Stimulated activated CD8-positive, alpha-beta memory T cell treated with anti-CD3 and anti-CD28 coated beads, Interleukin-4, amount 100 ng/mL, for 1 hour (primary cell): ENCODE data around the gene ATG4C.

Experiments
- DNase-seq, 2 donors: peaks; one replicate each; pipeline ENCODE4 v3.0.0-alpha.2; 2020; ENCODE audit warnings: low read depth in 2 of 2, low spot score in 1 of 2

ATG4C gene

DNA sequence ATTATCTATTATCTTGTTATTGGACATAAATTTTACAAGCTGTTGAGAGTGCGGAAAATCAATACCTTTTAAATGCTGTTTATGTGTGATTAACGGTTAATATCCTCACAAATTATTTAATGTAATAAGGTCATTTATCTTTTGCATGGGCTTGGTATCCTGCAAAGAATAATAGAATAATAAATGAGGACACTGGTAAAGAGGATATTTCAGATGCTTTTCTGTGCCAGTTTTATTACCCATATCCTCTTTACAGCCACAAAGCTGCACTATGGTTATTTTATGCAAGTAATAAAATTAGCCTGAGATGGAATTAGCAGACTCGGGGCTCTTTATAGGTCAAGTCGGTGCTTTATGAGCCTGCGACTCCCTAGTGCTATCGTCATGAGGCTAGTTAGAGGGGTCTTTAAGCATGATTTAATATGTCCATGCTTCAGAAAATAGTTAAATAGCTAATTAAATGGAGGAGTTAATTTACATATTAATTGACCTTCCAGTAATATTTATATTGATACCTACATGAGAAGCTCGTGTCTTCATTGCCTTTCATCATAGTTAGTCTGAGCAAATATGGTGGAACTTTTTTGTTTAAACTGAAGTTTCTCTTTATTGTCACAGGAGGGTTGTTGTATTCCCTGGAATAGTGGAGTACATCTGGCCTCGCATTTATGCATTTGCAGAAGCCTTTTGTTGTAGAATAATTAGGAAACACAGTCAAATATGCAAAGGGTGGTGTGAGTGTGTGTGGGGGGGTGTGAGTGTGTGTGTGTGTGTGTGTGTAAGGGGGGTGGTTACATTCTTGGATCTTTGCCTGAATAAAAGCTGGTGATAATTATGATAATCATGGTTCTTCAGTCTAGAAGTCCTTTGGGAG lies 120.3 kb downstream of the ATG4C start:
- DNase-seq, result no peak

DNA sequence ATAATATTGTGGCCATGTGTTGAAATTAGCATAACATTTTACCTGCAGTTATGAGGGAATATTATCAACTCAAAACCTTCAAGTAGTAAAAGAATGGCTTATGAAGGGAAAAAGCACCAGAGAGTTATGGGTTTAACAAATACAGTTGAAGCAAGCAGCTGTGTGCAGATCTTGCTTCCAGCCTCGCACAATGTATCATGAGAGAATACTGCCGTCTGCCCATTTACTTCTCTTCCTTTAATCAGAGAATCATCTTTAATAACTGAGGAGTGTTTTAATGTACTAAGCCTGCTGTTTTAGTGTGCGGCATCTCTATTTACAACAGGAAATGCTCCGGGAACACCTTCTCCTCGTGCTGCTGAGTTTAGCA lies 120.9 kb downstream of the ATG4C start:
- no peak for DNase-seq

- DNase-seq, result no peak
Observed at GRCh38 chr1:62905309-62905708, 121.4 kb downstream of the ATG4C start.

GRCh38 chr1:62905872-62906271 lies 121.9 kb downstream of the ATG4C start:
- DNase-seq, result no peak

DNA sequence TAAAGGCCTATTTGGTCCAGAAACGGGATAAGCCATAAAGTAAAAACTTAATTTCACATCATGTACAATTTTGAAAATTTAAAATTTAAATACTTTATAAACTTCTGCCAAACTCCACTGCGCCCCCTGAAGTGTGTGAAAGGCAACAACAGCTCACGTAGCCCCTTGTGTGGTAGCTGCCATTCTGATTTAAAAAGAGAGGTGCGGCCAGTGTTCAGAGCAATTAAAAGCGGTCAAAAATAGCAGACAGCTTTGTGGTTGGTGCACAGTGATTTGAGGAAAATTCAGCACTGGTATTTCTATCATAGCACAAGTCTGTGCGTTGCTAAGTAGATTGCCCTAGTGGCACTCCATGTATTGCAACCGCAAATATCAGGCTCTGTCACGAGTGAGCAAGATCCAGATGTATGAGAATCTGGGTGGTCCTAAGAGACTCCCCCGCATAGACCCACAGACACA lies 122.5 kb downstream of the ATG4C start:
- no peak for DNase-seq

GRCh38 chr1:62908168-62908695 lies 124.3 kb downstream of the ATG4C start:
- DNase-seq, result no peak

DNA sequence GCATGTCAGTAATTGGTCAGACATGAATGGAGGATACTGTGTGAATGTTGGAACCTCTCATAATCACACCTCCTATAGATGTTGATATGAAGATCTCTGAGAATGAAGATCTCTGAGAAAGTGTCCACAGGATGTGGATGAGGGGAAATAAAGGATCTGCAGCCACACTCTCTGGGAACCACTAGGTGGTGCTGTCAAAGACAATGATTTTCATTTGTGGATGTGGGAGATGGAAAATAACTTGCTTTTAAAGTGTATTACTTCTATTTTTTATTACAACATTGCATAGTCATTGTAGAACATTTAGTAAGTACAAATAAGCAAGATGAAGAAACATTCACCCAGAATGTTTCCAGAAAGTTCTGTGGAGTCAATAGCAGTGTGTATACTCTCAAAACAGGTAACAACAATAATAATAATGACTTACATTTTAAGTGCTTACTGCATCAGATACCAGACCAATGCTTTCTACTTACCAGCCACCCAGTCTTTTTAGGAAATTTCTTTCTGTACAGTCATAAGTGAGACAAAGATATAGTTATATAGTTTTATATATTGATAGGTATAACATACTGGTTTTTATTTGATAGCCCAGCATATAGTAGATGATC lies 128.2 kb downstream of the ATG4C start:
- no peak for DNase-seq
